OCI-LY7 (cell line): Measurements from ENCODE around the gene ARHGAP42.

Source experiments
- EZH2phosphoT487 ChIP-seq: fragments of 200-600 bp; sonication (generic); IDR thresholded peaks from 2 replicates; pipeline ENCODE4 v1.6.1; 2018; ENCODE audit warnings: low read depth, borderline replicate concordance, mild to moderate bottlenecking, mixed run types, antibody characterized with exemption, low read length, moderate library complexity, mixed read lengths
- TF ChIP-seq, protein P1 (sequence below): fragments of 200-600 bp; sonication (generic); conservative IDR thresholded peaks from 2 replicates; pipeline ENCODE4 v1.5.1; 2014; ENCODE audit warnings: mild to moderate bottlenecking, antibody characterized with exemption, low read length, moderate library complexity, mixed read lengths

DNA sequence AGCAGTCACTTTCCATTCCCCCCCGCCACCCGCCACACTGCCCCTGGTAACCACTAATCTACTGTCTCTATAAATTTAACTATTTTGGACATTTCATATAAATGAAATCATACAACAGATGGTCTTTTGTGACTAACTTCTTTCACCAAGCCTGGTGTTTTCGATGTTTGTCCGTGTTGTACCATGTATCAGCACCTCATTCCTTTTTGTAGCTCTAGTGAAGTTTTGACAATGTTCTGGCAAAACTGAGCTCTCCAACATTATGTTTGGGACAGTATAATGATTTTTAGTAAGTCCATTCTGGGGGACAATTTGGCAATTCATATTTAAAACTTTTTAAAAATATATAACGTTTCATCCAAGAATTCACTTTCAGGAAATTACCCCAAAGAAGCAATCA, 45.6 kb upstream of the ARHGAP42 start:
- TF ChIP-seq, protein P1, sequence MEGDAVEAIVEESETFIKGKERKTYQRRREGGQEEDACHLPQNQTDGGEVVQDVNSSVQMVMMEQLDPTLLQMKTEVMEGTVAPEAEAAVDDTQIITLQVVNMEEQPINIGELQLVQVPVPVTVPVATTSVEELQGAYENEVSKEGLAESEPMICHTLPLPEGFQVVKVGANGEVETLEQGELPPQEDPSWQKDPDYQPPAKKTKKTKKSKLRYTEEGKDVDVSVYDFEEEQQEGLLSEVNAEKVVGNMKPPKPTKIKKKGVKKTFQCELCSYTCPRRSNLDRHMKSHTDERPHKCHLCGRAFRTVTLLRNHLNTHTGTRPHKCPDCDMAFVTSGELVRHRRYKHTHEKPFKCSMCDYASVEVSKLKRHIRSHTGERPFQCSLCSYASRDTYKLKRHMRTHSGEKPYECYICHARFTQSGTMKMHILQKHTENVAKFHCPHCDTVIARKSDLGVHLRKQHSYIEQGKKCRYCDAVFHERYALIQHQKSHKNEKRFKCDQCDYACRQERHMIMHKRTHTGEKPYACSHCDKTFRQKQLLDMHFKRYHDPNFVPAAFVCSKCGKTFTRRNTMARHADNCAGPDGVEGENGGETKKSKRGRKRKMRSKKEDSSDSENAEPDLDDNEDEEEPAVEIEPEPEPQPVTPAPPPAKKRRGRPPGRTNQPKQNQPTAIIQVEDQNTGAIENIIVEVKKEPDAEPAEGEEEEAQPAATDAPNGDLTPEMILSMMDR = no peak
- TF ChIP-seq EZH2phosphoT487 = no peak
